Measurements from ENCODE around the gene PIN1.

Gene PIN1

GRCh38 chr19:9891609-9892373 lies 56.7 kb downstream of the PIN1 start:
- FAIRE-seq, result no peak
